ENCODE data around the gene CPTP.

- TF ChIP-seq, protein P1, sequence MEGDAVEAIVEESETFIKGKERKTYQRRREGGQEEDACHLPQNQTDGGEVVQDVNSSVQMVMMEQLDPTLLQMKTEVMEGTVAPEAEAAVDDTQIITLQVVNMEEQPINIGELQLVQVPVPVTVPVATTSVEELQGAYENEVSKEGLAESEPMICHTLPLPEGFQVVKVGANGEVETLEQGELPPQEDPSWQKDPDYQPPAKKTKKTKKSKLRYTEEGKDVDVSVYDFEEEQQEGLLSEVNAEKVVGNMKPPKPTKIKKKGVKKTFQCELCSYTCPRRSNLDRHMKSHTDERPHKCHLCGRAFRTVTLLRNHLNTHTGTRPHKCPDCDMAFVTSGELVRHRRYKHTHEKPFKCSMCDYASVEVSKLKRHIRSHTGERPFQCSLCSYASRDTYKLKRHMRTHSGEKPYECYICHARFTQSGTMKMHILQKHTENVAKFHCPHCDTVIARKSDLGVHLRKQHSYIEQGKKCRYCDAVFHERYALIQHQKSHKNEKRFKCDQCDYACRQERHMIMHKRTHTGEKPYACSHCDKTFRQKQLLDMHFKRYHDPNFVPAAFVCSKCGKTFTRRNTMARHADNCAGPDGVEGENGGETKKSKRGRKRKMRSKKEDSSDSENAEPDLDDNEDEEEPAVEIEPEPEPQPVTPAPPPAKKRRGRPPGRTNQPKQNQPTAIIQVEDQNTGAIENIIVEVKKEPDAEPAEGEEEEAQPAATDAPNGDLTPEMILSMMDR (IDR thresholded peaks at IDR 0.05): no peak
- no peak for TF ChIP-seq POLR2A (IDR thresholded peaks at IDR 0.05)
Observed at GRCh38 chr1:1356796-1357401, 32.3 kb downstream of the CPTP start.

All from heart left ventricle (tissue), 13 donors.